Uterus (tissue), 2 donors: ENCODE data around the gene LDLR.

ENCODE experiments used
- POLR2A ChIP-seq, 2 donors: fragments of 450-650 bp; IDR thresholded peaks; one replicate each; pipeline ENCODE4 v1.6.1; 2016; ENCODE audit warnings: antibody characterized with exemption in 2 of 2, mild to moderate bottlenecking in 1 of 2, moderate library complexity in 1 of 2
- TF ChIP-seq, protein P1 (sequence below), 4 experiments: fragments of 200-600 bp in 2 of 4; fragments of 450-650 bp in 2 of 4; sonication (generic) in 2 of 4; IDR thresholded peaks; one replicate each; pipeline ENCODE4 v1.5.1; 2016 to 2019; ENCODE audit warnings: antibody characterized with exemption in 4 of 4, mild to moderate bottlenecking in 2 of 4, moderate library complexity in 1 of 4

- TF ChIP-seq, protein P1, sequence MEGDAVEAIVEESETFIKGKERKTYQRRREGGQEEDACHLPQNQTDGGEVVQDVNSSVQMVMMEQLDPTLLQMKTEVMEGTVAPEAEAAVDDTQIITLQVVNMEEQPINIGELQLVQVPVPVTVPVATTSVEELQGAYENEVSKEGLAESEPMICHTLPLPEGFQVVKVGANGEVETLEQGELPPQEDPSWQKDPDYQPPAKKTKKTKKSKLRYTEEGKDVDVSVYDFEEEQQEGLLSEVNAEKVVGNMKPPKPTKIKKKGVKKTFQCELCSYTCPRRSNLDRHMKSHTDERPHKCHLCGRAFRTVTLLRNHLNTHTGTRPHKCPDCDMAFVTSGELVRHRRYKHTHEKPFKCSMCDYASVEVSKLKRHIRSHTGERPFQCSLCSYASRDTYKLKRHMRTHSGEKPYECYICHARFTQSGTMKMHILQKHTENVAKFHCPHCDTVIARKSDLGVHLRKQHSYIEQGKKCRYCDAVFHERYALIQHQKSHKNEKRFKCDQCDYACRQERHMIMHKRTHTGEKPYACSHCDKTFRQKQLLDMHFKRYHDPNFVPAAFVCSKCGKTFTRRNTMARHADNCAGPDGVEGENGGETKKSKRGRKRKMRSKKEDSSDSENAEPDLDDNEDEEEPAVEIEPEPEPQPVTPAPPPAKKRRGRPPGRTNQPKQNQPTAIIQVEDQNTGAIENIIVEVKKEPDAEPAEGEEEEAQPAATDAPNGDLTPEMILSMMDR (IDR thresholded peaks at IDR 0.05), result no peak
- TF ChIP-seq POLR2A (IDR thresholded peaks at IDR 0.05), result no peak
Observed at GRCh38 chr19:11050323-11051114, 38.7 kb upstream of the LDLR start.
